ENCODE results near the gene BCAS3.

BCAS3 gene

GRCh38 chr17:61158376-61158775, 480.7 kb downstream of the BCAS3 start:
- Histone ChIP-seq H2BK15ac (replicated peaks; ENCODE audit: low read depth) (no peak overlapping the region), H3K9ac (ENCODE audit: low read length) (no peak overlapping the region), H2AK5ac (ENCODE audit: low read length) (no peak overlapping the region)

GRCh38 chr17:61159221-61159814, 481.7 kb downstream of the BCAS3 start:
- no peak overlapping the region for H4K5ac ChIP-seq (ENCODE audit: low read length)
- H3K56ac ChIP-seq (ENCODE audit: low read length), result no peak overlapping the region
- H3K79me2 ChIP-seq (ENCODE audit: control insufficient read depth, insufficient read depth, low read length), result no peaks in the 10 kb centered on the region
- H3K18ac ChIP-seq (ENCODE audit: low read length), result no peak overlapping the region
- no peak overlapping the region for H3K9ac ChIP-seq (ENCODE audit: low read length)
- H2BK15ac ChIP-seq (replicated peaks; ENCODE audit: low read depth), result no peak overlapping the region
- H3K36me3 ChIP-seq (ENCODE audit: control insufficient read depth, insufficient read depth, low read length), result no peaks in the 10 kb centered on the region
- no peak overlapping the region for H4K8ac ChIP-seq (ENCODE audit: low read depth, low read length)
- peak; percentile 53 for DNase-seq
- no peak overlapping the region for H3K4ac ChIP-seq (ENCODE audit: low read depth, low read length)
- H2BK5ac ChIP-seq (ENCODE audit: low read length), result no peak overlapping the region
- no peaks in the 10 kb centered on the region for H3K27me3 ChIP-seq (ENCODE audit: insufficient read depth, low read length, poor library complexity)
- H2AK5ac ChIP-seq (ENCODE audit: low read length), result no peak overlapping the region
- H3K4me2 ChIP-seq (ENCODE audit: low read length), result no peak overlapping the region
- H3K4me1 ChIP-seq (ENCODE audit: control insufficient read depth, low read depth, low read length), result peaks cover 3% of the 10 kb centered on the region
- no peak overlapping the region for H2BK120ac ChIP-seq (ENCODE audit: low read depth, low read length)
- no peak overlapping the region for H3K23ac ChIP-seq (ENCODE audit: low read length)
- H3K79me1 ChIP-seq (ENCODE audit: low read length), result no peaks in the 10 kb centered on the region
- no CpG with 5 or more reads among the region's 1 CpG for WGBS (ENCODE audit: extremely low coverage, insufficient coverage, low lambda C conversion rate)
- no peak overlapping the region for H3K4me3 ChIP-seq (ENCODE audit: low read length)
- no peak overlapping the region for H3K27ac ChIP-seq (ENCODE audit: low read depth, low read length)

More at GRCh38 chr17:61158376-61158775, 480.7 kb downstream of the BCAS3 start:
- Histone ChIP-seq H4K8ac (ENCODE audit: low read depth, low read length) (no peak overlapping the region), H3K4ac (ENCODE audit: low read depth, low read length) (no peak overlapping the region), H2BK120ac (ENCODE audit: low read depth, low read length) (no peak overlapping the region), H3K56ac (ENCODE audit: low read length) (no peak overlapping the region), H4K5ac (ENCODE audit: low read length) (no peak overlapping the region), H3K4me2 (ENCODE audit: low read length) (no peak overlapping the region), H3K36me3 (ENCODE audit: control insufficient read depth, insufficient read depth, low read length) (no peaks in the 10 kb centered on the region), H3K79me2 (ENCODE audit: control insufficient read depth, insufficient read depth, low read length) (no peaks in the 10 kb centered on the region), H3K27me3 (ENCODE audit: insufficient read depth, low read length, poor library complexity) (no peaks in the 10 kb centered on the region), H3K18ac (ENCODE audit: low read length) (no peak overlapping the region), H3K27ac (ENCODE audit: low read depth, low read length) (no peak overlapping the region), H3K79me1 (ENCODE audit: low read length) (no peaks in the 10 kb centered on the region), H3K4me3 (ENCODE audit: low read length) (no peak overlapping the region), H3K23ac (ENCODE audit: low read length) (no peak overlapping the region), H3K4me1 (ENCODE audit: control insufficient read depth, low read depth, low read length) (peaks cover 3% of the 10 kb centered on the region), H2BK5ac (ENCODE audit: low read length) (no peak overlapping the region)
- no peak for DNase-seq
- WGBS (ENCODE audit: extremely low coverage, insufficient coverage, low lambda C conversion rate), result no CpG with 5 or more reads among the region's 3 CpGs

- Histone ChIP-seq H3K4me3 (ENCODE audit: low read length) (no peak overlapping the region), H3K9ac (ENCODE audit: low read length) (no peak overlapping the region), H3K27me3 (ENCODE audit: insufficient read depth, low read length, poor library complexity) (no peaks in the 10 kb centered on the region), H3K36me3 (ENCODE audit: control insufficient read depth, insufficient read depth, low read length) (no peaks in the 10 kb centered on the region), H3K79me2 (ENCODE audit: control insufficient read depth, insufficient read depth, low read length) (no peaks in the 10 kb centered on the region), H3K23ac (ENCODE audit: low read length) (no peak overlapping the region), H3K27ac (ENCODE audit: low read depth, low read length) (no peak overlapping the region), H3K4me2 (ENCODE audit: low read length) (no peak overlapping the region), H4K5ac (ENCODE audit: low read length) (no peak overlapping the region), H3K4ac (ENCODE audit: low read depth, low read length) (no peak overlapping the region), H2BK15ac (replicated peaks; ENCODE audit: low read depth) (no peak overlapping the region), H3K4me1 (ENCODE audit: control insufficient read depth, low read depth, low read length) (peaks cover 3% of the 10 kb centered on the region), H2AK5ac (ENCODE audit: low read length) (no peak overlapping the region), H3K79me1 (ENCODE audit: low read length) (no peaks in the 10 kb centered on the region), H2BK120ac (ENCODE audit: low read depth, low read length) (peak overlapping the region; percentile 45), H2BK5ac (ENCODE audit: low read length) (peak overlapping the region; percentile 48), H3K56ac (ENCODE audit: low read length) (no peak overlapping the region), H3K18ac (ENCODE audit: low read length) (peak overlapping the region; percentile 68), H4K8ac (ENCODE audit: low read depth, low read length) (no peak overlapping the region)
- WGBS (ENCODE audit: extremely low coverage, insufficient coverage, low lambda C conversion rate), result no CpG with 5 or more reads among the region's 4 CpGs
- no peak for DNase-seq
These were observed 482.6 kb downstream of the BCAS3 start for GRCh38 chr17:61160204-61160603.

DNA sequence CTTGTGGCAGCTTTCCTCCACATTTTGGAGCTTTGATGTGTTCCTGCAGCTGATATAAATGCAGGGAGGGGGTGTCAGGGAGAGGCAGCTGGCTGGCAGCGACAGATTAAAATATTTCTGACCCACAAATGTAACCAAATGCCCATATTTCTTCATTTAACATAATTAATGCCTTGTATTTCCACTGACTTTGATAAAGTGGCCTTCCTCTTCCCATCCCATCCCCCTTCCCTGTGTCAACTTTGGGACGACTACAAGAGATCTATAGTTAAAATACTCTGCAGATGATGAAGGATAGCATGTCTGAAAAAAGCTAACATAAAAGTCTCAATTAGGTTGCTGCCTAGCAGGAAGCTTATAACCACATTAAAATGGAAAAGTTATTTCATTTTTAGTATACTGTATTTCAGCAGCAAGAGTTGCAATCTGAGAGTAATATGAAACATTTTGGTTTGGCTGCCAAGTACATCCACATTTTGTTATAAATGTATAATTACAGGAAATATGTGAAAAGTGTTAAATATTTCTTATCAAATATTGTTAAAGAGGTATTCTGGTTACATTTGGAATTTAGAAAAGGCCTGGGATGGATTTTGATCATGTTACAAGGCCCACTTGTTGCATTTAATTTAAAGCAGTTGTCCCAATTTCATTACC, 483.3 kb downstream of the BCAS3 start:
- Histone ChIP-seq H3K36me3 (ENCODE audit: control insufficient read depth, insufficient read depth, low read length) (no peaks in the 10 kb centered on the region), H3K4me3 (ENCODE audit: low read length) (no peak overlapping the region), H3K79me1 (ENCODE audit: low read length) (no peaks in the 10 kb centered on the region), H4K5ac (ENCODE audit: low read length) (no peak overlapping the region), H2BK120ac (ENCODE audit: low read depth, low read length) (no peak overlapping the region), H2BK15ac (replicated peaks; ENCODE audit: low read depth) (no peak overlapping the region), H4K8ac (ENCODE audit: low read depth, low read length) (no peak overlapping the region), H3K9ac (ENCODE audit: low read length) (no peak overlapping the region), H3K23ac (ENCODE audit: low read length) (no peak overlapping the region), H3K79me2 (ENCODE audit: control insufficient read depth, insufficient read depth, low read length) (no peaks in the 10 kb centered on the region), H3K18ac (ENCODE audit: low read length) (no peak overlapping the region), H3K4me2 (ENCODE audit: low read length) (no peak overlapping the region), H2BK5ac (ENCODE audit: low read length) (no peak overlapping the region), H3K4ac (ENCODE audit: low read depth, low read length) (no peak overlapping the region), H3K27me3 (ENCODE audit: insufficient read depth, low read length, poor library complexity) (no peaks in the 10 kb centered on the region), H3K27ac (ENCODE audit: low read depth, low read length) (no peak overlapping the region), H3K4me1 (ENCODE audit: control insufficient read depth, low read depth, low read length) (peaks cover 3% of the 10 kb centered on the region), H2AK5ac (ENCODE audit: low read length) (no peak overlapping the region), H3K56ac (ENCODE audit: low read length) (no peak overlapping the region)
- no CpG with 5 or more reads among the region's 2 CpGs for WGBS (ENCODE audit: extremely low coverage, insufficient coverage, low lambda C conversion rate)
- no peak for DNase-seq

GRCh38 chr17:61161615-61162134, 484.0 kb downstream of the BCAS3 start:
- Histone ChIP-seq H3K4me3 (ENCODE audit: low read length) (no peak overlapping the region), H3K56ac (ENCODE audit: low read length) (no peak overlapping the region), H3K4me1 (ENCODE audit: control insufficient read depth, low read depth, low read length) (peaks cover 3% of the 10 kb centered on the region), H3K79me2 (ENCODE audit: control insufficient read depth, insufficient read depth, low read length) (no peaks in the 10 kb centered on the region), H3K4ac (ENCODE audit: low read depth, low read length) (no peak overlapping the region), H3K79me1 (ENCODE audit: low read length) (no peaks in the 10 kb centered on the region), H2BK15ac (replicated peaks; ENCODE audit: low read depth) (no peak overlapping the region), H3K27me3 (ENCODE audit: insufficient read depth, low read length, poor library complexity) (no peaks in the 10 kb centered on the region), H2AK5ac (ENCODE audit: low read length) (no peak overlapping the region), H2BK5ac (ENCODE audit: low read length) (no peak overlapping the region), H3K23ac (ENCODE audit: low read length) (no peak overlapping the region), H3K36me3 (ENCODE audit: control insufficient read depth, insufficient read depth, low read length) (no peaks in the 10 kb centered on the region), H4K8ac (ENCODE audit: low read depth, low read length) (no peak overlapping the region), H3K9ac (ENCODE audit: low read length) (no peak overlapping the region), H3K27ac (ENCODE audit: low read depth, low read length) (no peak overlapping the region), H3K4me2 (ENCODE audit: low read length) (no peak overlapping the region), H2BK120ac (ENCODE audit: low read depth, low read length) (no peak overlapping the region), H4K5ac (ENCODE audit: low read length) (no peak overlapping the region), H3K18ac (ENCODE audit: low read length) (no peak overlapping the region)
- WGBS (ENCODE audit: extremely low coverage, insufficient coverage, low lambda C conversion rate), result no CpG with 5 or more reads among the region's 9 CpGs
- DNase-seq, result no peak

All from mesendoderm (in vitro differentiated cells).